Liver (tissue), 9 donors: ENCODE data around the gene WDR48. TPM values are rescaled to one million over a fixed set of nuclear protein-coding genes. Genes with fewer than 3 reads are reported as not detected.

Experiments
- DNase-seq: peaks from one replicate; pipeline ENCODE4 v3.0.0-alpha.2; 2017; ENCODE audit warnings: low spot score
- H3K27ac ChIP-seq, 2 donors: one replicate each; pipeline ENCODE4 v1.7.0; 2013; ENCODE audit warnings: inconsistent platforms in 2 of 2, low read length in 2 of 2, control low read depth in 1 of 2, low read depth in 1 of 2, mild to moderate bottlenecking in 1 of 2
- H3K27me3 ChIP-seq, 4 donors: one replicate each; pipeline versions ENCODE4 v1.6.1 to v1.7.0; 2013; ENCODE audit warnings: low read length in 3 of 4, inconsistent platforms in 1 of 4, mild to moderate bottlenecking in 1 of 4, moderate library complexity in 1 of 4; ENCODE audit not compliant: control insufficient read depth in 4 of 4, insufficient read depth in 4 of 4
- H3K36me3 ChIP-seq, 4 donors: one replicate each; pipeline versions ENCODE4 v1.6.1 to v1.7.0; 2013; ENCODE audit warnings: low read length in 3 of 4, mild to moderate bottlenecking in 3 of 4, low read depth in 1 of 4, moderate library complexity in 1 of 4; ENCODE audit not compliant: control insufficient read depth in 4 of 4, insufficient read depth in 3 of 4
- H3K4me1 ChIP-seq, 4 donors: one replicate each; pipeline versions ENCODE4 v1.6.1 to v1.7.0; 2013; ENCODE audit warnings: low read length in 3 of 4, mild to moderate bottlenecking in 3 of 4, moderate library complexity in 1 of 4; ENCODE audit not compliant: control insufficient read depth in 4 of 4, insufficient read depth in 4 of 4
- H3K4me3 ChIP-seq, 3 donors: one replicate each; pipeline versions ENCODE4 v1.6.1 to v1.7.0; 2013; ENCODE audit warnings: low read length in 3 of 3, control low read depth in 1 of 3, low read depth in 1 of 3, mild to moderate bottlenecking in 1 of 3
- H3K9ac ChIP-seq, 2 donors: one replicate each; pipeline ENCODE4 v1.7.0; 2013; ENCODE audit warnings: low read length in 2 of 2, mild to moderate bottlenecking in 2 of 2, moderate library complexity in 2 of 2, control low read depth in 1 of 2, low read depth in 1 of 2
- H3K9me3 ChIP-seq, 4 donors: one replicate each; pipeline versions ENCODE4 v1.6.1 to v1.7.0; 2013; ENCODE audit warnings: low read length in 3 of 4; ENCODE audit not compliant: control insufficient read depth in 4 of 4
- ATF3 ChIP-seq: IDR thresholded peaks from 2 replicates; pipeline ENCODE4 v1.6.1; 2016; ENCODE audit warnings: antibody characterized with exemption
- CTCF ChIP-seq: fragments of 150-350 bp; IDR thresholded peaks from 2 replicates; pipeline ENCODE4 v1.5.1; 2017; ENCODE audit warnings: improper control_type of control experiment, low read depth, low read length; ENCODE audit not compliant: missing input control
- FOXA1 ChIP-seq: IDR thresholded peaks from 2 replicates; pipeline ENCODE4 v1.6.1; 2016; ENCODE audit warnings: antibody characterized with exemption
- HNF4A ChIP-seq, 2 donors: conservative IDR thresholded peaks; 2 replicates each; pipeline ENCODE4 v1.6.1; 2016; ENCODE audit warnings: antibody characterized with exemption in 2 of 2, mild to moderate bottlenecking in 2 of 2
- HNF4G ChIP-seq: IDR thresholded peaks from 2 replicates; pipeline ENCODE4 v1.6.1; 2016; ENCODE audit warnings: antibody characterized with exemption
- JUND ChIP-seq, 2 donors: IDR thresholded peaks; 2 replicates each; pipeline ENCODE4 v1.6.1; 2016; ENCODE audit warnings: antibody characterized with exemption in 2 of 2
- MAX ChIP-seq: IDR thresholded peaks from 2 replicates; pipeline ENCODE4 v1.6.1; 2016; ENCODE audit warnings: antibody characterized with exemption
- RAD21 ChIP-seq, 2 donors: IDR thresholded peaks; 2 replicates each; pipeline ENCODE4 v1.6.1; 2016; ENCODE audit warnings: antibody characterized with exemption in 2 of 2, mild to moderate bottlenecking in 2 of 2
- REST ChIP-seq: IDR thresholded peaks from 2 replicates; pipeline ENCODE4 v1.6.1; 2016; ENCODE audit warnings: antibody characterized with exemption, mild to moderate bottlenecking
- RXRA ChIP-seq, 2 donors: IDR thresholded peaks; 2 replicates each; pipeline ENCODE4 v1.6.1; 2017 to 2018; ENCODE audit warnings: antibody characterized with exemption in 2 of 2, mild to moderate bottlenecking in 1 of 2
- ZBTB33 ChIP-seq: IDR thresholded peaks from 2 replicates; pipeline ENCODE4 v1.6.1; 2016; ENCODE audit warnings: antibody characterized with exemption
- WGBS: extraction: QIAGEN DNeasy Blood & Tissue Kit; methylation state at CpG from one replicate; pipeline ENCODE4 v1.1.7; 2013; 5-methylcytosine and 5-hydroxymethylcytosine counted together
- polyA plus RNA-seq, 2 donors: library from polyadenylated mRNA; stranded (reverse) in 1 of 2; unstranded in 1 of 2; fragments of 200-250 nt in 1 of 2; fragments of >200 nt in 1 of 2; fragmentation: Nextera tagmentation in 1 of 2; extraction: Ambion mirVana in 1 of 2; gene quantifications; one replicate each; pipeline versions ENCODE4 v1.2.1 to v1.2.3, GENCODE V29; 2013 to 2015
- total RNA-seq, 2 donors: library from RNA; depleted of rRNA; stranded (reverse); fragments of >200 nt; gene quantifications; one replicate each; pipeline ENCODE4 v1.2.3, GENCODE V29; 2014
- donor health status: healthy.
- donor health status: healthy.
- donor health status: healthy.
- donor health status: healthy.
- donor health status: healthy.

The WDR48 gene
- total and polyA plus RNA-seq, 4 donors = 8.0 to 24.9 (median 16.5) TPM

- TF ChIP-seq CTCF (no peak), JUND (IDR thresholded peaks at IDR 0.05) (no peak)
Observed at GRCh38 chr3:39080026-39080425, 28.2 kb downstream of the WDR48 start (continued).

- Histone ChIP-seq H3K9me3 (no peaks in the 10 kb centered on the region), H3K27me3 (no peaks in the 10 kb centered on the region), H3K9ac (no peak overlapping the region), H3K4me1 (no peaks in the 10 kb centered on the region), H3K27ac (no peak overlapping the region), H3K36me3 (peaks cover 3 to 38% (median 26%) of the 10 kb centered on the region in 4 donors), H3K4me3 (no peak overlapping the region)
- DNase-seq = no peak
- WGBS = over 99% methylated on average over 4 of the region's 4 CpGs
- TF ChIP-seq REST (no peak), RAD21 (IDR thresholded peaks at IDR 0.05) (no peak), MAX (no peak), ATF3 (no peak), HNF4A (conservative IDR thresholded peaks at IDR 0.05) (no peak), JUND (IDR thresholded peaks at IDR 0.05) (no peak)
Observed at GRCh38 chr3:39082666-39083313, 31.0 kb downstream of the WDR48 start.

GRCh38 chr3:39086144-39086543, 34.3 kb downstream of the WDR48 start:
- H3K4me3 ChIP-seq = no peak overlapping the region
- no peaks in the 10 kb centered on the region for H3K27me3 ChIP-seq
- no peak overlapping the region for H3K9ac ChIP-seq
- 94% methylated on average over 4 of the region's 4 CpGs for WGBS
- H3K36me3 ChIP-seq = peaks cover 4 to 54% (median 39%) of the 10 kb centered on the region in 4 donors
- no peaks in the 10 kb centered on the region for H3K9me3 ChIP-seq
- no peaks in the 10 kb centered on the region for H3K4me1 ChIP-seq
- H3K27ac ChIP-seq = no peak overlapping the region
- no peak for TF ChIP-seq ZBTB33
- TF ChIP-seq RXRA (IDR thresholded peaks at IDR 0.05) = no peak
- no peak for TF ChIP-seq FOXA1
- no peak for TF ChIP-seq HNF4G
- TF ChIP-seq REST = no peak
- no peak for TF ChIP-seq ATF3
- no peak for DNase-seq
